ENCODE measurements around the gene KDM3B.
"Not testable (repeated sequence)": the region's sequence is repeated elsewhere in the genome, so short reads cannot be mapped to it uniquely, and the experiment has no call there.

KDM3B gene, protein sequence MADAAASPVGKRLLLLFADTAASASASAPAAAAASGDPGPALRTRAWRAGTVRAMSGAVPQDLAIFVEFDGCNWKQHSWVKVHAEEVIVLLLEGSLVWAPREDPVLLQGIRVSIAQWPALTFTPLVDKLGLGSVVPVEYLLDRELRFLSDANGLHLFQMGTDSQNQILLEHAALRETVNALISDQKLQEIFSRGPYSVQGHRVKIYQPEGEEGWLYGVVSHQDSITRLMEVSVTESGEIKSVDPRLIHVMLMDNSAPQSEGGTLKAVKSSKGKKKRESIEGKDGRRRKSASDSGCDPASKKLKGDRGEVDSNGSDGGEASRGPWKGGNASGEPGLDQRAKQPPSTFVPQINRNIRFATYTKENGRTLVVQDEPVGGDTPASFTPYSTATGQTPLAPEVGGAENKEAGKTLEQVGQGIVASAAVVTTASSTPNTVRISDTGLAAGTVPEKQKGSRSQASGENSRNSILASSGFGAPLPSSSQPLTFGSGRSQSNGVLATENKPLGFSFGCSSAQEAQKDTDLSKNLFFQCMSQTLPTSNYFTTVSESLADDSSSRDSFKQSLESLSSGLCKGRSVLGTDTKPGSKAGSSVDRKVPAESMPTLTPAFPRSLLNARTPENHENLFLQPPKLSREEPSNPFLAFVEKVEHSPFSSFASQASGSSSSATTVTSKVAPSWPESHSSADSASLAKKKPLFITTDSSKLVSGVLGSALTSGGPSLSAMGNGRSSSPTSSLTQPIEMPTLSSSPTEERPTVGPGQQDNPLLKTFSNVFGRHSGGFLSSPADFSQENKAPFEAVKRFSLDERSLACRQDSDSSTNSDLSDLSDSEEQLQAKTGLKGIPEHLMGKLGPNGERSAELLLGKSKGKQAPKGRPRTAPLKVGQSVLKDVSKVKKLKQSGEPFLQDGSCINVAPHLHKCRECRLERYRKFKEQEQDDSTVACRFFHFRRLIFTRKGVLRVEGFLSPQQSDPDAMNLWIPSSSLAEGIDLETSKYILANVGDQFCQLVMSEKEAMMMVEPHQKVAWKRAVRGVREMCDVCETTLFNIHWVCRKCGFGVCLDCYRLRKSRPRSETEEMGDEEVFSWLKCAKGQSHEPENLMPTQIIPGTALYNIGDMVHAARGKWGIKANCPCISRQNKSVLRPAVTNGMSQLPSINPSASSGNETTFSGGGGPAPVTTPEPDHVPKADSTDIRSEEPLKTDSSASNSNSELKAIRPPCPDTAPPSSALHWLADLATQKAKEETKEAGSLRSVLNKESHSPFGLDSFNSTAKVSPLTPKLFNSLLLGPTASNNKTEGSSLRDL (N-terminal part only)

DNA sequence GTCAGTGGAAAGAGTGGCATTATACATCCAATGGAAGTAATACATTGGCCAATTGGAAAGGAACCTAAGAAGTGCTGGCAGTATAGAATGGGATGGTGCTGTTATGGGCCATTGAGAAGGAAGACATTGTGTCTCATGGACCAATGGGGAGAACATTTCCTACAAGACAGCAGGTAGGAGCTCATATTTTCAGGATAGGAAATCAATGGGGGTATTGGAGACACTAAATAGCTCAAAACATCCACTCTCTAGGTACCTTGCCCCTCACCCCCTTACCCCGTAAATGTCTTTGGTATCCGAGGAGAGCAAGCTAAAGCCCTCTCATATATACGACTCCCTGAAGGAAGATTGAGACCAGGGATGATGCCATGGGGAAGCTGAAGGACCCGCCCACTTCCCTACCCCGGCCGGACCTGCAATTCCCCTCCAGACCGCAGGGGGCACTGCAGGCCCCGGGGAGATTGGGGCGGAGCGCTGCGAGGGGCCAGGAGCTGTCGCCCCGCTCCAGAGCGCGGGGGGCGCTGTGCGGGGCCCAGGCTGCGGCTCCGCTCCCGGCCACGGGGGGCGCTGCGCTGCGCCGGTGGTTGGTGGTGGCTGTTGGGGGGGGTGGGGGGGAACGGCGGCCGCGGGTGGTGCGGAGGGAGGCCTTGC is at the start of gene KDM3B:
Gene KDM3B, plus strand, starts transcription at position 615 of the 651 bp plus-strand sequence. CDS start 111 bp downstream, outside the sequence.
- DNase-seq (ENCODE audit: low read depth) = no peak

DNA sequence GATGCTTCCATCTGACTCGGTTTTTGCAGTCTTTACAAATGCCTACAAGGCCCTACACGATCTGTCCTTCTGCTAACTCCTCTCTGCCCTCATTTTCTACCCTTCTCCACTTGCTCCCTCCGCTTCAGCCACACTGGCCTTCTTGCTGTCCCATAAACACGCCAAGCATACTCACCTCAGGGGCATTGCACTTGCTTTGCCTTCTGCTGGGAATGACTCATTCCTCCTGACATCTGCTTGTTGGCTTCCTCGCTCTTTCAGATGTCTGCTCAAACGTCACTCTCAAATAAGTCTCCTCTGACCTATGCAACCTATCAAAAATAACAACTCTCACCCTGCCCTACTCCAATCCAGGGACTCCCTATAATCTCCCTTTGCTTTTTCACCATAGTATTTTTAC is 49.1 kb upstream of the KDM3B start:
- no peak for DNase-seq (ENCODE audit: low read depth)

DNA sequence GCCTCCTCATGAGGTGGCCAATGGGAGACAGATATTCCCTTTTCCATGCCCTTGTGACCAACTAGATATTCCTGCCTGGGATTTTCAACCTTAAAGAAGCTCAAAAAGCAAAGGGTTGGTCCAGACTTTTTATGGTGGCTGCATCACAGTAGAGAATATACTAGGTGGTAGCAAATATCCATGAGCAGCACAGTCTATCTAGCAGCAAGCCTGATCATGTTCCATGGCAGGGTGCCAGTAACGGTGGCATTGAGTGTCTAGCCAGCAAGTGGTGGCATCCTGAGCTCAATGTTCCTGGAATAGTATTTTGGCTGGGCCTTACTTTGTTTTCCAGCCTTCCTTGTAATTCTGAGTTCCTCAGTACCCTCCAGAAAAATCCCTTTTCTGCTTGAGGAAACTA is 46.7 kb upstream of the KDM3B start:
- no peak for DNase-seq (ENCODE audit: low read depth)

DNA sequence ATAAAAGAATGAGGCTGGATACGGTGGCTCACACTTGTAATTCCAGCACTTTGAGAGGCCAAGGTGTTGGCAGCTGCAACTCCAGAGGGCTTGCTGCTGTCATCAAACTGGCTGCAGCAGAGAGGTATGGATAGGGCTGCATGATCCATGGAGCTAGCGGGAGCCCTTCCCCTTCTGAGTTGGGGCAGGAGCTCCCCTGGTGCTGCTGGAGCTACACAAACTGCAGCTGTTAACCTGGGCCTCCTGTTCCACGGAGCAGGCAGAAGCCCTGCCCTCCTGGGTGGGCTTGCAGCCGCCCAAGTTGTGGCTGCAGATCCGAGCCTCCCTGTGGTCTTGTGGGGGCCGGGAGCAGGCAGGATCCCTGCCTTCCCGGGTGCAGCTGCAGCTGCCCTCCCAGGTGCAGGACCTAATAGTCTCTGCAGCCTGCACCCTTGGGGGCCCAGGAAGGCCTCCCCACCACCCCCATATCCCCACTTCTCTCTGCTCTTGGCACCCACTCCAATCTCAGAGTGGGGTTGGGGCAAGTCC is 36.7 kb upstream of the KDM3B start:
- DNase-seq (ENCODE audit: low read depth) = no peak

DNA sequence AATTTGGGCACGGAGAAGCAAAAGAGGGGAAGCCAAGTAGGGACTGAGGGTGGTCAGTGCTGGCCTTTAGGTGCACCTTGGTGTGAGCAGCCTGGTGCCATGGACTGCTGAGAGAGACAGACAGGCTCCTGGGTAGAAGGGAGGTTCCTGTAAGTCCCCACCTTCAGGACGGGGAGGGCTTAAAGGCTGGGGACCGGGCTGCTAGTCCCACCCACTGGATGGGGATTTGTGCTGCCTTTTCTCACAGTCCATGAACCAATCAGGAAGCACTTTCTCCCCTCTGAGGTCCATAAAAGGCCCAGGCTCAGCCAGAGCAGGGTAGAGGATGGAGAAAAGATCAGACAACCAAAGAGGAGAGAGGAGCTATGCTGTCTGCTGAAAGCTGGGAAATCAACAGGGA is 36.1 kb upstream of the KDM3B start:
- no peak for DNase-seq (ENCODE audit: low read depth)

DNA sequence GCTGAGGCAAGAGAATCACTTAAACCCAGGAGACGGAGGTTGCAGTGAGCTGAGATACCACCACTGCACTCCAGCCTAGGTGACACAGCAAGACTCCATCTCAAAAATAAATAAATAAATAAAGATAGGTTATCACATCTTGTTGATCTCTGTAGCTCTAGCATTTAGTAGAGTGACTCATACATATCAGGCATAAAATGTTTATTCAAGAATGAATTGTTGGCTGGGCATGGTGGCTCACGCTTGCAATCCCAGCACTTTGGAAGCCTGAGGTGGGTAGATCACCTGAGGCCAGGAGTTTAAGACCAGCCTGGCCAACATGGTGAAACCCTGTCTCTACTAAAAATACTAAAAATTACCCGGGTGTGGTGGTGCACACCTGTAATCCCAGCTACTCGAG is 34.3 kb upstream of the KDM3B start:
- DNase-seq (ENCODE audit: low read depth) = not testable (repeated sequence)

DNA sequence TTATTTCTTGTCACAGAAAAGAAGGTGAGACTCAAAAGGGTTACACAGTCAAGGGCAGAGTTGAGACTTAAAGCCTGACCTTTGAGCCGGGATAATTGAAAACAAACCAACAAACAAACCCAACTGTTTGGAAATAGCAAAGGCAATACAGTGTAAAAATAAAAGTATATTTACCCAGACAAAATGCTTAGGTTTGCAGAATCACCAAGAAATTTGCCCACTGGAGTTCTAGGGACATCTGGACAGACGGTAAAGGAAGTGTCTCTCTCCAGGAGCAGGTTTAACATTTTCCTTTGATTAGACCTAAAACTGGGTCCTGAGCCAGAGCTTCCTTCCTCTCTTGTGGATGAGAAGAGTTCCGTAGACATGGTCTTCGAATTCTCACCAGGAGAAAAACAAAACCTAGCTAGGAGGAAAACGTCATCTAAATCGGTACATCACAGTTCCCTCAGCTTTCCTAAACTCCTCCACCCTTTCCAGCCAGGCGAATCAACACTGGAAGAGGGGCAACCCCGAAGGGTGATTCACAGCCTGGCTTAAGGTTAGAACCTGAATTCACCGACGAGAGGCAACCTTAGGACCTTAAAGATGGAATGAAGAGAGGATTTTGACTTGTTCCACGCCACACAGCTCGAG is 21.6 kb upstream of the KDM3B start:
- DNase-seq (ENCODE audit: low read depth) = no peak

DNA sequence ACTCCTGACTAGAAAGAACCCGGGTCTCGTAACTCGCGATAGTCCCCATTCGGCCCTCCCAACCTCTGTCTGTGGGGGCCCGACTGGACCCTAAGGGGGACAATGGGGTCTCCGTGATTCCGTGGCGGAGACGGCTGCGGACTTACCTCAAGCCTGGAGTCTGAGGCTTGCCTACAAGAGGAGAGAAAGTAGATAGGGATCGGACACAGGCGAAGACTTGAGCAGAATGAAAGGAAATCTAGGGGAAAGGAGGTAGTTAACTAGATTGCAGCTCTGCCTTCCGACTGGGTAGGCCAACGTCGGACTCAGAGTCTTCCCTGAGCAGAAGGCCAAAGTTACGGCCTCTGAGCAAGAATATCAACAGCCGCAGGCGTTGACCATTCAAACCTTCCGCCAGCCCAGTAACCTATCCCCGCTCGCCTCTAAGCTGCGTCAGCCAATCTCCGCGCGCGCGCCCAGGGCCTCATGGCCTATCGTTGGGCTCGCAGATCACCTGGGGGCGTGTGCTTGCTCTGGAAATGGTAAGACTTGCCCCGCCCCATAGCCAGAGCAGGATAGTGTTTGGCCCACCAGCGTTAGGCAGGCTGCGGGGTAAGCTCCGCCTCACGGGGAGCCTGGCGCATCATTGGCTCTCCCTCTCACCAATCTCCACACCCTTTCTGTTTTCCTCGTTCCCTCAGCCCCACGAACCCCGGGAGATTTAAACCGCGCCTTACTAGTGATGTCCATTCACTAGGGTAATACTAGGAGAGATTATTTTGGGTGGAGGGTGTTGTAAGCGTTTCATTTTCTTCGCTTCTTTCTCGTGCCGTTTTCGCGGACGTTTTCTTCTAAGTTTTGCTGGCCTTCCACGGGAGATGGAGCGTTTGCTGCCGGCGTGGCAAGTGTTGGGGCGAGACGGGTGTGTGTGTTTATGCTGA is 20.8 kb upstream of the KDM3B start, which contains the start of gene CDC25C:
Gene CDC25C, minus strand, starts transcription at position 356 of the 920 bp plus-strand sequence. CDS start 624 bp downstream, outside the sequence.
- peak; percentile 81 for DNase-seq (ENCODE audit: low read depth)

DNA sequence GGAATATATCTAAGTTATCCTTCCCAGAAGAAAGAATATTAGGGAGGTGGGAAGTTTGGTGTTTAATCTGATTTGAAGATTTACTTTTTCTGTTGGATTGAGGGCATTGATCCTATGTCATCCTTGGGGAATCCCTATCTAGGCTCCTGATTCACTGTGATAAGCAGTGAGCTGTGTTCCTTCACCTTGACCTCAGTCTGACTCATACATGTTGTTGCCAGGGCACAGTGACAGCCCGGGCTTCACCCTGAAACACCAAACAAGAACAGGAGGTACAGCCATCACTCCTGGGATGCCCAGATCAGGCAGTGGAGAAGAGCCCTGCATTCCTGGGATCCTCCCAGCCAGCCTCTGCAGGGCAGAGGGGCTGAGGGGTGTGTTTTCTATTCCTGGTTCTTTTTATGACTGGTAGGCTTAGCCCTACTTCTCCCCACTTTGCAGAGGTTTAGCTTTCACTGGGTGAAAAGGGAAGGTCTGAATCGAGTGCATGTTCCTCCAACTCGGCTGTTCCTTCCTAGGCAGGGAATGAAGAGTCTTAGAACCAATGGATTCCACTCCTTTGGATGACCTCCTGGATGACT is 17.5 kb upstream of the KDM3B start:
- DNase-seq (ENCODE audit: low read depth) = no peak

DNA sequence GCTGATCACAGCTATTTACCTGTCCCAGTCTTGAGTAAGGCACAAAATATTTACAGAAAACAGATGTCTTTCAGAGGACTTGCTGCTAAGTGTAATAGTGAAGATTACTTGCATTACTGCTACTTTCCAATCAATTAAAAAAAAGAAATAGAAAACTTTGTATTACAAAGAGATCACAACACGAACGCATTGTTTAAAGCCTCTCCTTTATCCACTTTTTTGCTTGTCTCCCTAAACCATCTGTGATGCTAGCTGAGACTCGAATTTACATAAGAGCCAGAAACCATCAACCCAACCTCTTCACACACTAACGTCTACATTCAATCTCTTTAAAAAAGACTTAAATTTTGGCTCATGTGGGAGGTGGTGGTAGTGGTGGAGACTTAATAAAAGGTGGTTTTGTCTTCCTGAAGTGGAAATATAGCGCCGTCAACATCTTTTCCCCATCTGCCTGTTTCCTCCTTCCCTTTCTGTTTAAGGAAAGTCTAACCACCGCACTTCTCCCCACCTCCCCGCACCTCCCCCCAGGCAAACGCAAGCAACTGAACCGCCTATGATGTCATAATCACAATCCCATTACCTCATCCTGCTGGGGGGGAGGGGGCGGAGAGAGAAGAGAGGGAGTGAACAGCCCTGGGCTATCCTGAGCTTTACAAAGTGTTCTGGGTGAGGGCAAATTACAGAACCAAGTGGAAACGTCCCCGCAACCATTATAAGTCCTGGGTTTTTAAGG is 15.4 kb upstream of the KDM3B start:
- no peak for DNase-seq (ENCODE audit: low read depth)

DNA sequence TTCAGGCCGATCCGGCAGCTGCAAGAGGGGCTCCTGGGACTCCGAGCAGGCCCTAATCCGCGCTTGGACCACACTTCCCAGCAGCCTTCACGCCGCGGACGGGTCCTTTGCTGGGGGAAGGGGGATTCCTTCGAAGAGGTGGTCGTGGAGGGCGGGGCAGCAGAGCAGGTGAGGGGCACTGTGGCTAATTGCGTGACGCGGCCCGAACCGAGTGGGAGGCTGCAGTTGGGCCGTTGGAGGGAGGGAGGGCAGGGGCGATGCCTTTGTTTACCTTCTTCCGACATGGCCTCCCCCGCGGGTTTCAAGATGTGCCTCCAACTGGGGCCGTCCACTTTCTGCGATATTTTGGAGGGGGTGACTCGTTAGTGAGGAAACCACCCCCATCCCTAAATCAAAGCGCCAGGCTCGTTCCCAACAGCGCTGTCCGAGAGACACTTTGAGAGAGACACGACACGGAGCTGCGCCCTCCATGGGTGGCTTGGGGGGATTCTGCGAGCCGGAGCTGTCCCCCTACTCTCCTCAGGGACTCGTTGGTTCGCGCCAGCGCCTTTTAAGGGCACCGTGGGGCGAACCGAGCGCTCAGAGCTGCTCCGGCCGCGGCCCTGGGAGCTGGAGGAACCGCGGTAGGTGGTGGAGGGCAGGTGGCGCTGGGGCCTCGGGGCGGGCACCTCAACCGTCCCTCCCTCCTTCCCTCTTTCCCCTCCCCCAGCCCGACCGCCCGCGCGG is 14.6 kb upstream of the KDM3B start, which contains the start of gene FAM53C:
Gene FAM53C, plus strand, starts transcription at position 582 of the 726 bp plus-strand sequence. CDS start 3,070 bp downstream, outside the sequence.
- DNase-seq (ENCODE audit: low read depth) = no peak

DNA sequence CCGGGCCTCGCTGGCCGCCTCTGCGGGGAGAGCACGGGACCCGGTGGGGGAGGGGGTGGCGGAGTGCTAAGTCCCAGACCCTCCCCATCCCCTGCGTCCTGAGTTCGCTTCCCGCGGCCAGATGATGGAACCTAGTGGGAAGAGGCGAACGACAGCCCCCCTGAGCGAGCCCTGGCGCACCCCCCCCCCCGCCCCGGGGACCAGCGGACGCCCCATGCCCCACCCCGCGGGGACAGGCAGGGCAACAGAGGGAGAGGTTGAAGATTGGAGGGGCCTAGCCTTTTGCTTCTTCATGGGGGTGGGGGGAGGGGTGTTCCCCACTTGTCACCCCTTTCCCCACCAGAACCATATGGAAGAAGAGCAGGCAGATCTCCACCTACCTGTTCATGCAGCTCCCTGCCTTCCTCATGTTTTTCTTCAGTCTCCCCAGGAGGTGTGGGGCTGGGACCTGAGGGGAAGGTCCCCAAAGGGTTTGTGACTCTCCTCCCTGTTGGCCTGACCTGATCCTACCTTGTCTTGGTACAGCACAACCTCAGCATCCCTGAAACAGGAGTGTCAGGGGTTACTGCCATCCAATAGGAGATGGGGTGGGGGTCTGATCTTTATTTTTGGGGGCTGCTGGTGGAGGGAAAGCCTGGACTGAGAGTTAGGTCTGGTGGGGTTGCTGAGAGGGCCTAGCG is 13.9 kb upstream of the KDM3B start:
- DNase-seq (ENCODE audit: low read depth) = no peak

DNA sequence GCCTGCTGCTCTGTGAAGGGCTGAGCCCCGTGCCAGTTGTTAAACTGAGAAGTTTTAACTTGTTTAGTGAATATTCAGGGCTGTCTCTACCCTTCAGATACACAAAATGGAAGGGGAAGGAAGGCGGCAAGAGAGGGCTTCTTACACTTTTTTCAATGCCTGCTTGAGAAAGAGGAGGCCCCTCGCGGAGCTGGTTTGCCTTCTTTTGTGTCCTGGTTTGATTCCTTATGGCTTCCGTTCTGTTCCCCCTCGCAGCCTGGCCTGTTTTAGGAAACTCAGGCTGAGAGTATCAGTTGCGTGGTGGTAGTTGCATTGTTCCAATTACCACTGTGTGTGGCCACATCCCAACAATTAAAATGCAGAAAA is 13.4 kb upstream of the KDM3B start:
- no peak for DNase-seq (ENCODE audit: low read depth)

DNA sequence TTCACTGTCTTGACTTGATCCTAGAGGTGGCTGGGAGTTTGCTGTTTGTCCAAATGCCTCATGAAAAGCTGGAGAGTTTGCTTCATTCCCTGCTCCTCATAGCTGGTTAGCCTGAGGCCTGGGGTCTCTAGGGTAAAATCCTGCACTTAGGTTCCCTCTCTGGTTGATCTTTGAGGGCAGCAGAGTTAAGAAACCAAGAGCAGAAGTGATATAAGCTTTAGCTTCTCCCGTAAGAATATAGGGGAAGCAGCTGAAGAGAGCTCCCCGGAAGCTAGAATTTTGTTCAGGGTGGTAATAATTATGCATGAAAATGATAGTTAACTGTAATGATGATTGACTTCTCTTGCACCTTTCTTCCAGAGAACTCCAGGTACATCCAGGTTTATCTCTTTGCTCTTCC is 13.0 kb upstream of the KDM3B start:
- no peak for DNase-seq (ENCODE audit: low read depth)

DNA sequence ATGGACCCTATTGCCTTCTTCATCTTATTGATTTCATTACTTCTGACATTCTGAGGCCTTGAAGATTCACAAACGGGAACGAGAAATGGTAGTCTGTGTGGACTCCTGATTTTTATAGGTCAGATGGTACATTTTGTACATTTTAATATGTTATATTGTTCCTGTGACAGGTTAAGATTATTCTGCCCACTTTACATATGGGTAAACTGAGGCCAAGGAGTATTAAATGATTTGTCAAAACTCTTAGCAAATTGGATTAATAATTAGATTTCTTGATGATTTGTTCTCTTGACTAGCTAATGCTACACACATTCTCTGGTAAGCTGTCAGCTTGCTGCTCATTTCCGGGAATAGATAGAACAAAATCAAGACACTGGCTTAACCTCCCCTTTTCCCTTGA is 12.5 kb upstream of the KDM3B start:
- no peak for DNase-seq (ENCODE audit: low read depth)

DNA sequence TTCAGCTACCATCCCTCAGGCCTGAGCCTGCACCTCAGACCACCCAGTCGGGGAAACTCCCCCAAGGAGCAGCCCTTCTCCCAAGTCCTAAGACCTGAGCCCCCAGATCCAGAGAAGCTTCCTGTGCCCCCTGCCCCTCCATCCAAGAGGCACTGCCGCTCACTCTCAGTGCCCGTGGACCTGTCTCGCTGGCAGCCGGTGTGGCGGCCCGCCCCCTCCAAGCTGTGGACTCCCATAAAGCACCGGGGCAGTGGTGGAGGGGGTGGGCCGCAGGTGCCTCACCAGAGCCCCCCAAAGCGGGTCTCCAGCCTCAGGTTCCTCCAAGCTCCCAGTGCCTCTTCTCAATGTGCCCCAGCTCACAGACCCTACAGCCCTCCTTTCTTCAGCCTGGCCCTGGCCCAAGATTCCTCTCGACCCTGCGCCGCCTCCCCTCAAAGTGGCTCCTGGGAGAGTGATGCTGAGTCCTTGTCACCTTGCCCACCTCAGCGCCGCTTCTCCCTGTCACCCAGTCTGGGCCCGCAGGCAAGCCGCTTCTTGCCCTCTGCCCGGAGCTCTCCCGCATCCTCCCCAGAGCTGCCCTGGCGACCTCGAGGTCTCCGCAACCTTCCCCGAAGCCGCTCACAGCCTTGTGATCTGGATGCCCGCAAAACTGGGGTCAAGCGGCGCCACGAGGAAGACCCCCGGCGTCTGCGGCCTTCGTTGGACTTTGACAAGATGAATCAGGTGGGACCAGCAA is 7.4 kb upstream of the KDM3B start:
- no peak for DNase-seq (ENCODE audit: low read depth)

DNA sequence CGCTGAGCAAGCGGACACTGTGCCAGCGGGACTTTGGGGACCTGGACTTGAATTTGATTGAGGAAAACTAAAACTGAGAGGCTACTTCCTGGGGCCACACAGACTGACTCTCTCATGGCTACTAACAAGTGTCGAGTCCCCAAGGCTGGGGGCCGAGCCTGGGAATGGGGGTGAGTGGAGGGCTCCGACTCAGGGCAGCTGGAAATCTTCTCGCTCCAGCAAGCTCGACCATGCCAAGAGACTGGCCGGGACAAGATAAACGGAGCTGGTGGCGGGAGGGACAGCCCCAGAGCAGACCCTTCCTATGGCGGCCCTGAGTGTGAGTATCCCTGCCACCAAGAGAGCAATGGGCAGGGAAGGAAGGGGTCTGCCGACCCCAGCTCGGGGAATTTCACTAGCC is 5.6 kb upstream of the KDM3B start:
- no peak for DNase-seq (ENCODE audit: low read depth)
